Spleen (tissue), 7 donors: ENCODE measurements around the gene NT5C.

Experiments used
- POLR2A ChIP-seq, 3 donors: fragments of 450-650 bp; IDR thresholded peaks; one replicate each; pipeline ENCODE4 v1.5.1; 2017; ENCODE audit warnings: antibody characterized with exemption in 3 of 3, mild to moderate bottlenecking in 1 of 3
- TF ChIP-seq, protein P1 (sequence below), 11 experiments: fragments of 200-600 bp in 7 of 11; fragments of 450-650 bp in 4 of 11; sonication (generic) in 4 of 11; IDR thresholded peaks in 8 of 11; conservative IDR thresholded peaks in 3 of 11; 1 replicate in 7 of 11; 2 replicates in 4 of 11; pipeline versions ENCODE4 v1.4.0 to v1.8.0; 2016 to 2021; ENCODE audit warnings: antibody characterized with exemption in 11 of 11, inconsistent platforms in 4 of 11, mild to moderate bottlenecking in 1 of 11
- donor health status: DM: no; HTN: no; CAD: no; lungs with moderate emphysema.
- donor health status: DM: no; HTN: no; CAD: no.
- donor health status: DM: no; HTN: no; CAD: no.

DNA sequence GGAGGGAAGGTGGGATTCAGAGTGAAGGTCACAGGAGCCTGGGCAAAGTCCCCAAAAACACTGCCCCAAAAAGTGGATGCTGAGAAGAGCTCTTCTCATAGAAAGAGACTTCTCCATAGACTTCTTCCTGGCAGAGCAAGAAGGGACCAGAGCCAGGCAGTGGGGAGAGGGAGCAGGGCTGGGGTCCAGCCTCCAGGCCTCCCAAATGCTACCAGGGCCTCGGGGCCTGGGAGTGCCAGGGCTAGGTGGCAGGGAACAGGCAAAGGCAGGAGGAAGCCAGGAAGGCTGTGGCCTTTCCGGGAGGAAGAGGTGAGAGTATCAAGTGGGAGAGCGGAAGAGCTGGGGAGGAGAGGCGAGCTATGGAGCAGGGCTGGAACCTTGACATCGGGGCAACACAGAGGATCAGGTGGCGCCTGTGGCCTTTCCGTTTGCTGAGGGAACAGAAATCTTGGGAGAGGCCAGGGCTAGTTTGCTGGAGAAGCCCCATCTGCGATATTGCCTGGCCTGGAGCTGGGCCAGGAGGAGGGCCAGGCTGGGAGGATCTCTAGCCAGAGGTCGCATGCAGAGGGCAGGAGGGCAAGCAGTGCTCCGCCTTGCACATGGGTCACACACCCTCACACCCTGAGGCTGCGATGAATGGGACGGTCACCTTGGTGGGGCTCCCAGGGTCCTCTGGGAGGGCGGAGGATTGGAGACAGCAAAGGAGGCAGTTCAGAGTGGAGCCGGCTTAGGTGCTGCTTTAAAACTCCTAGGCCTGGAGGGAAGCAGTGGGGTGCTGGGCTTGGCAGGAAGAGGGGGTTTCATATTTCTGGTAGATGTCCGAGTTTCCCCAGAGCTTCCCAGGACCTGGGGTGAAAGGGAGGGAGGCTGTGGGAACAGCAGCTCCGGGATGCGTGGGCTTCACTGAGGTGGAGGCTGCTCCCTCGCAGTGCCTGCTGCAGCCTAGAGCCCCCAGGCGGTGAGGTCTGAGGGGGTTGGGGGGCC lies 40.4 kb downstream of the NT5C start:
- TF ChIP-seq POLR2A (IDR thresholded peaks at IDR 0.05) = no peak
- TF ChIP-seq, protein P1, sequence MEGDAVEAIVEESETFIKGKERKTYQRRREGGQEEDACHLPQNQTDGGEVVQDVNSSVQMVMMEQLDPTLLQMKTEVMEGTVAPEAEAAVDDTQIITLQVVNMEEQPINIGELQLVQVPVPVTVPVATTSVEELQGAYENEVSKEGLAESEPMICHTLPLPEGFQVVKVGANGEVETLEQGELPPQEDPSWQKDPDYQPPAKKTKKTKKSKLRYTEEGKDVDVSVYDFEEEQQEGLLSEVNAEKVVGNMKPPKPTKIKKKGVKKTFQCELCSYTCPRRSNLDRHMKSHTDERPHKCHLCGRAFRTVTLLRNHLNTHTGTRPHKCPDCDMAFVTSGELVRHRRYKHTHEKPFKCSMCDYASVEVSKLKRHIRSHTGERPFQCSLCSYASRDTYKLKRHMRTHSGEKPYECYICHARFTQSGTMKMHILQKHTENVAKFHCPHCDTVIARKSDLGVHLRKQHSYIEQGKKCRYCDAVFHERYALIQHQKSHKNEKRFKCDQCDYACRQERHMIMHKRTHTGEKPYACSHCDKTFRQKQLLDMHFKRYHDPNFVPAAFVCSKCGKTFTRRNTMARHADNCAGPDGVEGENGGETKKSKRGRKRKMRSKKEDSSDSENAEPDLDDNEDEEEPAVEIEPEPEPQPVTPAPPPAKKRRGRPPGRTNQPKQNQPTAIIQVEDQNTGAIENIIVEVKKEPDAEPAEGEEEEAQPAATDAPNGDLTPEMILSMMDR (IDR thresholded peaks at IDR 0.05 in 8 of 11, conservative IDR thresholded peaks at IDR 0.05 in 3 of 11) = no peak
